ENCODE measurements around the gene C2orf78. TPM values are rescaled to one million over a fixed set of nuclear protein-coding genes. Genes with fewer than 3 reads are reported as not detected.

Gene C2orf78
- total and polyA plus RNA-seq, 9 of the 15 experiments (the other 6 are each of a cell fraction or from before 2014, with no cell fraction given) = 0.04 to 0.28 (median 0.20) TPM

- TF ChIP-seq CHD7 (IDR thresholded peaks at IDR 0.05; ENCODE audit: low read depth, low read length) (no peak), MEIS2 (IDR thresholded peaks at IDR 0.05; ENCODE audit: partially characterized antibody) (no peak), ZNF408 (CRISPR knock-in tag; IDR thresholded peaks at IDR 0.05; ENCODE audit: low read depth) (no peak), CEBPZ (IDR thresholded peaks at IDR 0.05; ENCODE audit: borderline replicate concordance, low read depth, low read length) (no peak), SAP30 (IDR thresholded peaks at IDR 0.05; ENCODE audit: borderline replicate concordance, insufficient read depth, low read depth, low read length, poor library complexity, severe bottlenecking) (no peak), RAD21 (CRISPR knock-in tag; conservative IDR thresholded peaks at IDR 0.05 in 1 of 2, IDR thresholded peaks at IDR 0.05 in 1 of 2) (peak in 1 of 2 experiments; percentile 55; a peak in 3 of 4 replicates)
Observed at GRCh38 chr2:73827018-73827417, 43.0 kb downstream of the C2orf78 start (continued).
